KOPT-K1 (cell line): Measurements from ENCODE around the gene DDIT3.

Source experiments
- H3K27ac ChIP-seq: fragments of 200-600 bp; sonication (generic); 2 replicates; pipeline ENCODE4 v1.5.1; 2016; ENCODE audit warnings: antibody characterized with exemption, mild to moderate bottlenecking, low read depth, low read length; ENCODE audit not compliant: poor library complexity, severe bottlenecking
- H3K36me3 ChIP-seq: fragments of 200-600 bp; sonication (generic); 2 replicates; pipeline ENCODE4 v1.5.1; 2017; ENCODE audit warnings: antibody characterized with exemption, mild to moderate bottlenecking, low read length, moderate library complexity; ENCODE audit not compliant: insufficient read depth
- H3K9me3 ChIP-seq: fragments of 200-600 bp; sonication (generic); 2 replicates; pipeline ENCODE4 v1.5.1; 2017; ENCODE audit warnings: antibody characterized with exemption, low read length, mild to moderate bottlenecking; ENCODE audit not compliant: insufficient read depth, poor library complexity, severe bottlenecking

The DDIT3 gene

DNA sequence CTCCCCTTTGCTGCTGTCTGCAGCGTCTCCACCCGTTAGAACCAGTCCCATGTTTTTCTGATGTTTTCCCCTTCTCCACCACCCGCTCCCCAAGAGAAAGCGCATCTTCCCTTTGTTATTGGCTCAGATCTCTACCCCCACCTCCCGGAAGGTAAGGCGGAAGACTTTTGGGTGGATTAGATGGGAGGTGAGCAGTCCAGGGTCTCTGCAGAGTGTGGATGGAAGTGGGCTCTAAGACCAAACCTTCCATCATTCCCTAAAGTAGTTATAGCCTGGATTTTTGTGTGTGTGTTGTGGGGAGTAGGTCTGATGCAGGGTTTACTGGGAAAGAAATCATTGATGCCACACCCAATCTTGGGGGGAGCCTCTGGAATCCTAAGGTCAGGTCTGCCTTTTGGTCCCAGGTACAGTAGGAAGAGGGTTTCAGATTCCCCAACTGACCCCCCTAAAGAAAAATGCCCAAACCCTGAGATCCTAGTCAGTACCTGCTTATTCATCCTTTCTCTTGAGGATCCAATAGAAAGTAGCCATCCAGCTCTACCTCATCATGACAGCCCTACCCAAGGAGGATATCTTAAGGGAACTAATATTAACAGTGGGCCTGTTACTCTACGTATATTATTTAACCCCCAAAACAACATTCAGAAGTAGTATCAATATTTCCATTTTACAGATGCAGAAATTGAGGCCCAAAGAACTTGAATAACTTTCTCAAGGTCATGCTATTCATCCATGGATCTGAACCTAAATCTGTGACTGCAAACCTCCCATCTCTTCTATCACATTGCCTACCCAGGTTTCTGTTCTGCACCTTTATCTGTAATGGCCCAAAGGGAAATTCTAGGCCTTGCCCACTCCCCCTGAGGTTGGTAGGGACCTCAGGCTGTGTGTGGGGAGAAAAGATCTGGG, 30.6 kb upstream of the DDIT3 start:
- no peaks in the 10 kb centered on the region for H3K36me3 ChIP-seq
- H3K27ac ChIP-seq, result no peak overlapping the region
- H3K9me3 ChIP-seq, result no peaks in the 10 kb centered on the region

DNA sequence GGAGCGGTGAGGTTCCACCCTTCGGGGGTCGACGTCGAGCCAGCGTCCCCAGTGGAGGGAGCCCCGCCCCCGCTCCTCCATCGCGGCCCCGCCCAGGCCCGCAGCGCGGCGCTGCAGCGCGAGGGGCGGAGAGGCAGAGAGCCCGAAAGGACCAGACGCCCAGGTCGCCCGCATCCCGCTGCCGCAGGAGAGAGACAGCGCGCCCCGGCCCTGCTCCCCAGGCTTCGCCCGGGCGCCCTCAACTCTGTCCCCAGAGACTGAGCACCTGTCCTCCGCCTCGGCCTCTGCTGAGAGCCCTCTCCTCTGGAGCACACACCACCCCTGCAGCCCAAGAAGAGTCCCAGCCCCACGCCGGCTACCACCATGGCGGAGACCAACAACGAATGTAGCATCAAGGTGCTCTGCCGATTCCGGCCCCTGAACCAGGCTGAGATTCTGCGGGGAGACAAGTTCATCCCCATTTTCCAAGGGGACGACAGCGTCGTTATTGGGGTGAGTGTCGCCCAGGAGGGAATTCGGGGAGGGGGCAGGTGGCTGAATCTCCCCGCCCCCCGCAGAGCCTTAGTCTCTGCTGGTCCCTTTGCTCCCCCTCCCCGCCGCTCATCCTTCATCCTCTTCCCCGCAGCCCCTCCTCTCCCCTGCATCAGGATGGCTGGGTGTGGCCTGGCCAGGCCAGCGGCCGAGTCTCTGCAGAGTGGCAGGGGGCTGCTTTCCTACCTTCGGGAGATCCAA, 29.8 kb upstream of the DDIT3 start, which contains the start of gene KIF5A:
Gene KIF5A (plus strand): TSS at position 136 of the 732 bp plus-strand sequence. CDS start 228 bp downstream, at position 364.
- Histone ChIP-seq H3K36me3 (no peaks in the 10 kb centered on the region), H3K9me3 (no peaks in the 10 kb centered on the region), H3K27ac (no peak within 1 kb of the TSS)

DNA sequence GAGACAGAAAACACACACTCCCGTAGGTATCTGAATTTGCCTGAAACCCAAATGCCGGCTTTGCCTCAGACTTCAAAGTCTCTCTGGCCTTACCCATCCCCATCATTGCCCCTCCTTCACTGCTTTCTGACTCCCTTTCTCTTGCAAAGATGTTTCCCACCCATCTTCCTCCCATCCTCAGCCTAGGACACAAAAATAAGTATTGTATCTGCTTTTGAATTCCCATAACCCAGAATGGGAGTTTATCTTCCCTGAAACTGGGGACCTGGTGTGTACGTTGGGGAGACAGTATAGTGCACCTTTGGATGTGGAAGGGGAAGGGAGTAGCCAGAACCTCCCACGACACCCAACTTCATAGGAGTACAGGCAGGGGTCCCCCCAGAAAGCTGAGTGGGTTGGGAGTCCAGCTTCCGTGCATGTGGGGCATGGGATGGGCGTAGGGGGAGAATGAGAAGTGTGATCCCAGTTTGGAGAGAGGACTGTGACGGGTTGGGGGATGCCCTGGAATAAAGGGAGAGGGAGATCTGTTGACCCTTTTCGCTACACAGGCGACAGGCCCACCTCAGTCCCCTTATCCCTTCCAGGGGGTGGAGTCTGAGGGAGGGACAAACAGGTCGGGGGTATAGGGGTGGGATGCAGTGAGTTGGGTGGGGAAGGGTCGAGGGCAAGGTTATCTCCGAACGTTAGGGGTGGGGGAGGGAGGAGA, 29.0 kb upstream of the DDIT3 start:
- Histone ChIP-seq H3K9me3 (no peaks in the 10 kb centered on the region), H3K27ac (no peak overlapping the region), H3K36me3 (no peaks in the 10 kb centered on the region)

DNA sequence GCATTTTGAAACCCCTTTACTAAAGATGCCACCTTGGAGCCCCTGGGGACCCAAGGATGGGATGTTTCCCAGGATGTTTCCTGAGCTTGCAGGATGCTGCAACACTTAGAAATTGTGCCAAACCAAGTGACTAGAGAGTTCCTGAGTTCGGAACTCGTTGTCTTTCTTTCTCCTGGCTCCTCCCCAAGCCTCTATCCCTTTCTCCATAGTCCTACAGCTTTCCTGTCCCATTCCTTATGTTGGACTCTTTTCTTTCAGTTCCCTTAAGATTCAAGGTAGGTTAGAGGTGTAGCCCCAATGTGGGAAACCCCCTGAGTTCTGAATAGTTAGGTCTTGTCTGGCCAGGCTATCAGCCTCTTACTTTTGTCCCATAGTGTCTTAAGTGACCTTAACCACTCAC, 28.2 kb upstream of the DDIT3 start:
- 0 out of 2 replicates have a peak, but pooled peaks cover 3% of the 10 kb centered on the region for H3K36me3 ChIP-seq
- H3K9me3 ChIP-seq, result no peaks in the 10 kb centered on the region
- H3K27ac ChIP-seq, result no peak overlapping the region

DNA sequence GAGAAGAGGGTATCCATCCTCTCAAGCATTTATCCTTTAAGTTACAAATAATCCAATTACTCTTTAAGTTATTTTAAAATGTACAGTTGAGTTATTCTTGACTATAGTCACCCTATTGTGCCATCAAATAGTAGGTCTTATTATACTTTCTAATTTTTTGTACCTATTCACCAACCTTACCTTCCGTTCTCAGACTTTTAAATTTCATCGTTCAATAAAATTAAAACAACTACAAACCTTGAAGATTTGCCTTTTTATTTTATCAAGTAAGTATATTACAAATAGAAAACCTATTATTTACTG, 27.6 kb upstream of the DDIT3 start:
- H3K36me3 ChIP-seq, result peaks cover 5% of the 10 kb centered on the region; the same call in 1 of the 2 replicates
- no peak overlapping the region for H3K27ac ChIP-seq
- H3K9me3 ChIP-seq, result no peaks in the 10 kb centered on the region

DNA sequence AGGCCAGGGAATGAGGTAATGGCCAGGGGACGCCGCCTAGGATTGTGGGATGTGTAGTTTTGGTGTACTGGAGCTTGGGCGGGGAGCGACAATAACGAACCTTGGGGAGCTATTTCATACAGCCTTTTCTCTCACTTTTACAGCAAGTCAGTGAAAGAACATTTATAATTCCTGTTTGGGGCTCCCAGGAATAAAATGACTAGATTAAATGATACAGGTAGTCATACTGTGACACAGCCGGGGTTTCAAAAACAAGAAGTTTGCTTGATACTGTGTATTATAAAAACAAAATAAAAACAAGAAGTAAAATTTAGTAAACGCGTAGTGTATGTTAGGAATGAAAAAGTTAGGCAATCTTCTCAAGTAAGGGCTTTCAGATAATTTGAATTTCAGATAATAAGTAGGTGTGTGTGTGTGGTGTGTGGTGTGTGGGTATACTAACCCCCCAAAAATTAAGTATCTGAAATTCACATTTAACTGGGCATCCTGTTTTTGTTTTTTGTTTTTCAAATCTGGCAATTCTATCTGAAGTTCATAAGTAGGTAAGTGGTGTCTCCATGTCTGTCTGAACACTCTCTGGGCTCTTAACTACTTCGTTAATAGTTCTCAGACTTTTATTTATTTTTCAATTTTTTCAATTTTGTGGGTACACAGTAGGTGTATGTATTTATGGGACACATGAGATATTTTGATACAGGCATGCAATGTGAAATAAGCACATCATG, 27.1 kb upstream of the DDIT3 start:
- peak overlapping the region; percentile 71 for H3K27ac ChIP-seq
- H3K9me3 ChIP-seq, result no peaks in the 10 kb centered on the region
- peaks cover 10% of the 10 kb centered on the region; the same call in 1 of the 2 replicates for H3K36me3 ChIP-seq

DNA sequence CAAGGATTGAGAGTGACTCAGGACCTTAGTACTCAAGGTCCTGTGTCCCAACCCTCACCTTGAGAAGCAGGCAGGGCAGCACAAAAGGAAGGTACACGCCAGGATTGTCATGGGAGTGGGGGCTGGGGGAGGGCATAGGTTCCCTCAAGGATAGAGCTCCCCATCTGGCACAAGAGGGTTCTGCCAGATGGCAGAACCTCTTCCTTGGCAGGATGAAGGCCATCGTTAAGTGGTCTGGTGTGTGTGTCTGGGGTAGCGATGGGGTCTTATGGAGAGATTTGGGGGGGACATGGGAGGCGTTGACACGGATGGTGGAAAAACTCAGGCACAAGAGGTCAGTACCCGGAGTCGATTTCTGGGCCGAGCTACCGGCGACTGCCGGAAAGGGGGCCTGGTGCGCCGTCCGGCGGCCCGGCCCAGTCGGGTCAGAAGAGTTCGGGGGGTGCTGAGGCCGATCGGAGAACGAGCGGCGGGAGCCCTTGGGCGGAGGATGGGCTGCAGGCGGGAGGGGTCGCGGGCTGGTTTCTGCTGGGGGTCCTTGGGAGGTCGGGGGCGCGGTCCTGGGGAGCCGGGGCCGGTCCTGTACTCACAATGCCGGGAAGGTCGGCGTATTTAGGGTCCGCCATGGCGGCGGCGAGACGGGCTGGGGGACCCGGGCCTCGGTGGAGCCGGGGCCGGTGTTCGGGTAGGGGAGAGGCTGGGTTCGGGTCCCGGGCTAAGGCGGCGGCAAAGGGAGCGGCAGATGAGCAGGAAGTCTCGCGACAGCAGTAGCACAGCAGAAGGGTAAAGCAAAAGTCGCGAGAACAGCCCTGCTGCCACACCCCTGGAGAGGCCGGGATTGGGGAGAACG, 26.3 kb upstream of the DDIT3 start, which contains the start of gene DCTN2:
Gene DCTN2 (minus strand): TSS at position 755 of the 850 bp plus-strand sequence. CDS start 129 bp downstream, at position 626.
- Histone ChIP-seq H3K27ac (peak within 1 kb of the TSS; percentile 71), H3K9me3 (no peaks in the 10 kb centered on the region), H3K36me3 (peaks cover 18% of the 10 kb centered on the region)

DNA sequence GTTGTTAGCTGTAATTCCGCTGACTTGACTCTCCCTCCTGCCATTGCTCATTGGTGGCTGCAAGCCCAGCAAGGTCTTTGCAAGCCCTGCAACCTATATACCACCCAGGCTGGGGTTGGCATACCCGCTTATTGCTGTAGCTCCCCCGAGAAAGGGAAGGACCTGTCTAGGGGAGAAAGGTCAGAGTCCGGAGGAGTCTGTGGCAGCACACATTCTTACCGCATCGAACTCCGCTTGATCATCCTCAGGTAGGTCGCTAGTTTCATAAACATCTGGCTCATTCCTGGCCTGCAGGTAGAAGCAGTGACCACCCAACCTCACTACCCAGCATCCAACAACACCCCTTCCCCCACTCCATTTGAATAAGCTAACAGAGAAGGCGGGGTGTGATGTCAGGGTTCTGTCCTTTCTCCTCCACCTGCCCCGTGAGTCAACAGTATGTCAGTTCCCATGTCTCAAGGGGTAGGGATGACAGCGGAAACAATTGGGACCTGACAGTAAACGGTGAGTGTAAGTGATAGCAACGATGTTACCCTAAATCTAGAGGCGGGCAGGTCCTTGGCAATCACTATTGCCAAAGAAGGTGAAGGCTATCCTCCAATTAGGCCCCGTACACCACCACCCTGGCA, 25.6 kb upstream of the DDIT3 start:
- Histone ChIP-seq H3K27ac (peak overlapping the region; percentile 71), H3K36me3 (peaks cover 26% of the 10 kb centered on the region), H3K9me3 (no peaks in the 10 kb centered on the region)

DNA sequence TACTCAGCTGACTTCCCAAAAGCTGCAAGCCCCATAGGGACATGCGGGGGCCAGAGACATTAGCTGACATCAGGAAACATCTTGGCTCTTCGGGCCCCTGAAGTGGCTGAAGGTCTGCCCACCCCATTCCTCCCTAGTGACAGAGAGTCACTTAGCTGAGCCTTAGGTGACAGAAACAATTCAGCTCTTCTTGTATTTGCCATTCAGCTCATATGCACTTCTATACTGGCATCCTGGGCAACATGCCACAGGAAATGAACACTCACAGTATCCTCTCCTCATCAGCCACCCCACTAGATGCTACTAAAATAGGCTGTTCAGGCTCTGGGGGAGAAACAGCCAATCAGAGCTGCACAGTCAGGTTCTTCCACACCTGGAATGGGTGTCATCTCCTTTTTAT, 23.3 kb upstream of the DDIT3 start:
- no peak overlapping the region for H3K27ac ChIP-seq
- H3K9me3 ChIP-seq, result no peaks in the 10 kb centered on the region
- H3K36me3 ChIP-seq, result peaks cover 48% of the 10 kb centered on the region

DNA sequence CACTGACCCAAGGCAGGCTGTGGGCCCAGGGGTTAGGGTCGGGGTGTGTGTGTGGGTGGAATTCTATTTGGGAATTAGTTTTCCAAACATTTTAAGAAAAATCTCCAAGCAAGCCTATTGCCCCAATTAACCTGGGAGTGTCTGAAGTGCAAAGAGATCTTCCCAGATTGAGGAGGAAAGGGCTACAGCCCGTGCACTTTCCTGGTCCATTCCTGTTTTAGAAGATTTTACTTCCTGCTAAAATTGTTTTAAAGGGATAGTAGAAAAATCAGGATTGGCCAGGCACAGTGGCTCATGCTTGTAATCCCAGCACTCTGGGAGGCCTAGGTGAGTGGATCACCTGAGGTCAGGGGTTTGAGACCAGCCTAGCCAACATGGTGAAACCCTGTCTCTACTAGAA, 21.4 kb upstream of the DDIT3 start:
- Histone ChIP-seq H3K27ac (no peak overlapping the region), H3K36me3 (peaks cover 55% of the 10 kb centered on the region), H3K9me3 (no peaks in the 10 kb centered on the region)

DNA sequence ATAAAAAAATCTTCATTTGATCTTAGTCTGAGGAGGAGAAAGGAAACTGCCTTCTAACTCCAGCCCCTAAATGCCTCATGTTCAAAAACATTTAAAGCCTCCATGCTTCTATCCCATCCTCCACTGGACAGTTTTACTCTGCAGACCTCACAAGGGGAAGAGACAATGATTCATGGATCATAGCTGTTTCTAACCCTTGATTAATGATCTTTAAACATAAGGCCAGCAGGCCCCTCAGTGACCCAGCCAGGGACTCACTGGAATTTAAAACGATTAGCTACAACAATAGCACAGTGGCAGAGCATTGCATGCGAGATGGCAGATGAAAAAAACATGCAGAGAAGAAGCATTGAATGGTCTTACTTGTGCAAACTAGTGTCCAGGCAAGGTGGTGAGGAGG, 20.7 kb upstream of the DDIT3 start:
- Histone ChIP-seq H3K27ac (no peak overlapping the region), H3K36me3 (peaks cover 55% of the 10 kb centered on the region), H3K9me3 (no peaks in the 10 kb centered on the region)

DNA sequence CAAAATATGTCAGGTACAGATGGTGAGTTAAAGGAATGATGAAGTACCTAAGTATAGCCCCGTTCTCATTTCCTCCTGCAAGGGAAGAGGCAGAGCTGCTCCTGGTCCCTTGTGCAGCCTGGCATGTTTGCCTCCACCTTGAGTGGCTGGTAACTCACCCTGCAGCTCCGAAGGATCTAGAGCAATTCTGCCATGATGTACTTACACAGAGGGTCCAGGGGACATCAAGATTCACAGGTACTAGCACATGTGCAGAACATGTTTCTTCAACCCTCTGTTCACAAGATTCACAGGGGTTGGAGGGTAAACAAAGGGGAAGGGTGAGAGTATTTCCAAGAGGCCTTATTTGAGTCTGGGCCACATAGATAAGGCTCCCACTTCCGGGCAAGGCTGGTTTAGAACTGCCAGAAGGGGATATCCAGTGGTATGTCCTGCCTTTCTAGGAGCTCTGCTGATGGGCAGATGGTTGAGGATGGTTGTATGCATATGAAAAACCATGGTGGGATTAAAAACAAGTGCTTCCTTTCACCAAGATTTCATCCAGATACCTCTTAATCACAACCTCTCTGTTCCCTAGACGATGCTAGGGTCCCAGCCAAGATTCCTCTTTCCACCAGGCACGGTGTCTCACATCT, 18.9 kb upstream of the DDIT3 start:
- no peak overlapping the region for H3K27ac ChIP-seq
- H3K9me3 ChIP-seq, result no peaks in the 10 kb centered on the region
- H3K36me3 ChIP-seq, result peaks cover 71% of the 10 kb centered on the region

DNA sequence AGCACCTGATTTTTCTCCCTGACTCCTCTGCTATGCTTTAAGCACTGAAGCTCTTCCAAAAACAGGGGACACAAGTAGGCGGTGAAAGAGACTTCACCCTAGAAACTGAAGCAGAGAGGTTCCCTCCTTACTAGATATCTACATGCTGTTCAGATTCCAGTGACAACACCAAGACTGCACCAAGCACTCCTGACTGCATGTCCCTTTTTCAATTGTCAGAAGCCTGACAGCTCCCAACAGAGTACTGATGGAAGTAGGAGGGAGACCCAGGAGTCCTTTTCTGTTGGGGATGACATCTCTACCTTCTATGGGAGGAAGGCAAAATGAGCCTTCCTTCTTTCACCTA, 16.3 kb upstream of the DDIT3 start:
- Histone ChIP-seq H3K36me3 (peaks cover 79% of the 10 kb centered on the region), H3K9me3 (no peaks in the 10 kb centered on the region), H3K27ac (no peak overlapping the region)
